Erythroblast (primary cell): ENCODE results near the gene IQCH.

Experiments
- GATA1 ChIP-seq: IDR thresholded peaks from 2 replicates; pipeline ENCODE4 v1.6.1; 2011; ENCODE audit warnings: low read depth, mild to moderate bottlenecking, control low read depth, low read length, moderate library complexity
- POLR2A ChIP-seq: IDR thresholded peaks from 2 replicates; pipeline ENCODE4 v1.6.1; 2011; ENCODE audit warnings: mild to moderate bottlenecking, low read length

- TF ChIP-seq POLR2A, result no peak
- TF ChIP-seq GATA1, result no peak
Observed at GRCh38 chr15:67241132-67241855, 13.3 kb upstream of the IQCH start.
